Thyroid gland (tissue), 4 donors: ENCODE data around the gene RNASET2. TPM values are rescaled to one million over a fixed set of nuclear protein-coding genes. Genes with fewer than 3 reads are reported as not detected.

Experiments used
- DNase-seq, 2 donors: peaks; one replicate each; pipeline ENCODE4 v3.0.0-alpha.2; 2019
- H3K27ac ChIP-seq, 3 donors: fragments of 200-600 bp; sonication (generic); 1 replicate in 2 of 3; 2 replicates in 1 of 3; pipeline ENCODE4 v1.5.1; 2016 to 2019; ENCODE audit warnings: mild to moderate bottlenecking in 1 of 3, moderate library complexity in 1 of 3
- H3K27me3 ChIP-seq: fragments of 200-600 bp; sonication (generic); one replicate; pipeline ENCODE4 v1.5.1; 2019
- H3K36me3 ChIP-seq, 2 donors: fragments of 200-600 bp; sonication (generic); one replicate each; pipeline ENCODE4 v1.5.1; 2016 to 2019
- H3K4me1 ChIP-seq, 2 donors: fragments of 200-600 bp; sonication (generic); one replicate each; pipeline ENCODE4 v1.5.1; 2017 to 2019
- H3K4me3 ChIP-seq, 3 donors: fragments of 200-600 bp; sonication (generic); replicated peaks in 1 of 3; 1 replicate in 2 of 3; 2 replicates in 1 of 3; pipeline ENCODE4 v1.5.1; 2016; ENCODE audit warnings: mild to moderate bottlenecking in 1 of 3
- H3K9me3 ChIP-seq: fragments of 200-600 bp; sonication (generic); one replicate; pipeline ENCODE4 v1.5.1; 2017
- CTCF ChIP-seq, 6 experiments: fragments of 200-600 bp in 3 of 6; fragments of 450-650 bp in 3 of 6; sonication (generic) in 3 of 6; IDR thresholded peaks; one replicate each; pipeline ENCODE4 v1.5.1; 2016 to 2019; ENCODE audit warnings: antibody characterized with exemption in 6 of 6, mild to moderate bottlenecking in 2 of 6, inconsistent platforms in 1 of 6, moderate library complexity in 1 of 6
- POLR2A ChIP-seq, 2 donors: fragments of 450-650 bp; IDR thresholded peaks; one replicate each; pipeline ENCODE4 v1.6.1; 2017; ENCODE audit warnings: antibody characterized with exemption in 2 of 2, mild to moderate bottlenecking in 2 of 2, moderate library complexity in 1 of 2
- WGBS, 2 donors: methylation state at CpG; one replicate each; pipeline ENCODE4 v1.1.5; 2017; 5-methylcytosine and 5-hydroxymethylcytosine counted together
- intact Hi-C: fragments of 100-400 bp; cut with DNase I; formaldehyde crosslinking; loops from one replicate; pipeline ENCODE4 v1.15.1; 2023
- total RNA-seq, 4 donors: library from RNA; depleted of rRNA; stranded (reverse); fragments of >200 nt; gene quantifications; one replicate each; pipeline ENCODE4 v1.2.3, GENCODE V29; 2016

Gene RNASET2
- total RNA-seq, 4 donors from 2014 or later: 51.6 to 138 (median 109) TPM

GRCh38 chr6:166906376-166907044 is 49.8 kb downstream of the RNASET2 start:
- no peak overlapping the region for H3K27ac ChIP-seq
- no peaks in the 10 kb centered on the region for H3K36me3 ChIP-seq
- 90 to 94% methylated on average over 17 of the region's 17 CpGs for WGBS, 2 donors
- H3K4me3 ChIP-seq: no peak overlapping the region
- DNase-seq: no peak
- H3K9me3 ChIP-seq: no peaks in the 10 kb centered on the region
- peaks cover 4 to 5% of the 10 kb centered on the region in 2 donors for H3K4me1 ChIP-seq
- TF ChIP-seq CTCF (IDR thresholded peaks at IDR 0.05) (no peak), POLR2A (IDR thresholded peaks at IDR 0.05) (no peak)
- no peaks in the 10 kb centered on the region for H3K27me3 ChIP-seq
- intact Hi-C loops: no loop called here

GRCh38 chr6:166905505-166906134 is 50.7 kb downstream of the RNASET2 start:
- H3K27ac ChIP-seq: no peak overlapping the region
- H3K4me3 ChIP-seq: no peak overlapping the region
- 87 to 91% methylated on average over 11 to 12 of the region's 12 CpGs for WGBS, 2 donors
- no peaks in the 10 kb centered on the region for H3K27me3 ChIP-seq
- TF ChIP-seq POLR2A (IDR thresholded peaks at IDR 0.05): no peak
- TF ChIP-seq CTCF (IDR thresholded peaks at IDR 0.05): no peak
- intact Hi-C loops: no loop called here
- H3K4me1 ChIP-seq: peaks cover 4 to 5% of the 10 kb centered on the region in 2 donors
- no peaks in the 10 kb centered on the region for H3K36me3 ChIP-seq
- no peak for DNase-seq
- H3K9me3 ChIP-seq: no peaks in the 10 kb centered on the region

GRCh38 chr6:166905013-166905412 is 51.3 kb downstream of the RNASET2 start:
- no peak for DNase-seq
- no peak for TF ChIP-seq CTCF (IDR thresholded peaks at IDR 0.05)
- TF ChIP-seq POLR2A (IDR thresholded peaks at IDR 0.05): no peak

GRCh38 chr6:166904101-166904746 is 52.1 kb downstream of the RNASET2 start:
- TF ChIP-seq POLR2A (IDR thresholded peaks at IDR 0.05) (no peak), CTCF (IDR thresholded peaks at IDR 0.05) (no peak)
- WGBS, 2 donors: 56 to 58% methylated on average over 11 to 19 of the region's 23 CpGs
- H3K9me3 ChIP-seq: no peaks in the 10 kb centered on the region
- no peak overlapping the region for H3K27ac ChIP-seq
- DNase-seq: peak in 1 of 2 donors; percentile 10
- no peaks in the 10 kb centered on the region for H3K27me3 ChIP-seq
- H3K4me1 ChIP-seq: peaks cover 4 to 5% of the 10 kb centered on the region in 2 donors
- no peak overlapping the region for H3K4me3 ChIP-seq
- no peaks in the 10 kb centered on the region for H3K36me3 ChIP-seq
- intact Hi-C loops: no loop called here

More at GRCh38 chr6:166905013-166905412, 51.3 kb downstream of the RNASET2 start:
- 83 to 95% methylated on average over 10 of the region's 10 CpGs for WGBS, 2 donors
- Histone ChIP-seq H3K9me3 (no peaks in the 10 kb centered on the region), H3K36me3 (no peaks in the 10 kb centered on the region), H3K27ac (no peak overlapping the region), H3K27me3 (no peaks in the 10 kb centered on the region), H3K4me1 (peaks cover 4 to 5% of the 10 kb centered on the region in 2 donors), H3K4me3 (no peak overlapping the region)
- intact Hi-C loops: no loop called here

GRCh38 chr6:166903500-166903899 is 52.9 kb downstream of the RNASET2 start:
- DNase-seq: peak in 1 of 2 donors; percentile 13
- TF ChIP-seq POLR2A (IDR thresholded peaks at IDR 0.05) (no peak), CTCF (IDR thresholded peaks at IDR 0.05) (no peak)
- no peak overlapping the region for H3K4me3 ChIP-seq
- no peak overlapping the region for H3K27ac ChIP-seq
- H3K27me3 ChIP-seq: no peaks in the 10 kb centered on the region
- no peaks in the 10 kb centered on the region for H3K36me3 ChIP-seq
- intact Hi-C loops: no loop called here
- 88 to 90% methylated on average over 13 of the region's 13 CpGs for WGBS, 2 donors
- H3K4me1 ChIP-seq: peaks cover 3 to 4% of the 10 kb centered on the region in 2 donors
- no peaks in the 10 kb centered on the region for H3K9me3 ChIP-seq
